MM.1S (cell line): Measurements from ENCODE around the gene PLEKHJ1.

Experiments used
- DNase-seq: peaks from one replicate; pipeline ENCODE4 v3.0.0-alpha.2; 2015
- H2AFZ ChIP-seq: fragments of 300-600 bp; sonication (generic); 2 replicates; pipeline ENCODE4 v1.6.0; 2016; ENCODE audit warnings: antibody characterized with exemption, low read length
- H3F3A ChIP-seq: fragments of 300-600 bp; sonication (generic); 2 replicates; pipeline ENCODE4 v1.6.1; 2016; ENCODE audit warnings: mild to moderate bottlenecking, antibody characterized with exemption, low read length, moderate library complexity, mixed read lengths; ENCODE audit not compliant: insufficient read depth
- H3K27ac ChIP-seq: fragments of 300-600 bp; sonication (generic); 2 replicates; pipeline ENCODE4 v1.5.1; 2016; ENCODE audit warnings: mild to moderate bottlenecking, low read length
- H3K27me3 ChIP-seq: fragments of 300-600 bp; sonication (generic); replicated peaks from 2 replicates; pipeline ENCODE4 v1.6.0; 2016; ENCODE audit warnings: low read length; ENCODE audit not compliant: insufficient read depth
- H3K36me3 ChIP-seq: fragments of 300-600 bp; sonication (generic); replicated peaks from 2 replicates; pipeline ENCODE4 v1.6.1; 2016; ENCODE audit warnings: mild to moderate bottlenecking, low read length, mixed read lengths; ENCODE audit not compliant: insufficient read depth
- H3K4me1 ChIP-seq: fragments of 300-600 bp; sonication (generic); 2 replicates; pipeline ENCODE4 v1.6.1; 2016; ENCODE audit warnings: low read length, mixed read lengths
- H3K4me2 ChIP-seq: fragments of 300-600 bp; sonication (generic); 2 replicates; pipeline ENCODE4 v1.6.0; 2016; ENCODE audit warnings: low read depth, low read length
- H3K4me3 ChIP-seq: fragments of 300-600 bp; sonication (generic); 2 replicates; pipeline ENCODE4 v1.5.1; 2016; ENCODE audit warnings: low read length, mixed read lengths
- H3K79me2 ChIP-seq: fragments of 300-600 bp; sonication (generic); 2 replicates; pipeline ENCODE4 v1.6.1; 2016; ENCODE audit warnings: mixed run types, low read length, mixed read lengths
- H3K9ac ChIP-seq: fragments of 300-600 bp; sonication (generic); 2 replicates; pipeline ENCODE4 v1.6.1; 2016; ENCODE audit warnings: low read length, mixed read lengths
- H3K9me2 ChIP-seq: fragments of 300-600 bp; sonication (generic); replicated peaks from 2 replicates; pipeline ENCODE4 v1.6.1; 2016; ENCODE audit warnings: mild to moderate bottlenecking, low read length, mixed read lengths; ENCODE audit not compliant: insufficient read depth
- H3K9me3 ChIP-seq: fragments of 300-600 bp; sonication (generic); replicated peaks from 2 replicates; pipeline ENCODE4 v1.6.1; 2016; ENCODE audit warnings: mild to moderate bottlenecking, low read length, mixed read lengths; ENCODE audit not compliant: insufficient read depth
- H4K20me1 ChIP-seq: fragments of 300-600 bp; sonication (generic); 2 replicates; pipeline ENCODE4 v1.6.1; 2016; ENCODE audit warnings: mild to moderate bottlenecking, low read length, moderate library complexity, mixed read lengths; ENCODE audit not compliant: insufficient read depth
- EZH2 ChIP-seq: fragments of 300-600 bp; sonication (generic); optimal IDR thresholded peaks from 2 replicates; pipeline ENCODE3; 2017; ENCODE audit warnings: low read depth, mild to moderate bottlenecking, antibody characterized with exemption, low read length, mixed read lengths
- EZH2phosphoT487 ChIP-seq: fragments of 300-600 bp; sonication (generic); IDR thresholded peaks from 2 replicates; pipeline ENCODE4 v1.6.1; 2018; ENCODE audit warnings: antibody characterized with exemption, low read length
- TF ChIP-seq, protein P1 (sequence below): fragments of 300-600 bp; sonication (generic); IDR thresholded peaks from 2 replicates; pipeline ENCODE4 v1.5.1; 2016; ENCODE audit warnings: antibody characterized with exemption, low read length, mixed read lengths

The PLEKHJ1 gene

DNA sequence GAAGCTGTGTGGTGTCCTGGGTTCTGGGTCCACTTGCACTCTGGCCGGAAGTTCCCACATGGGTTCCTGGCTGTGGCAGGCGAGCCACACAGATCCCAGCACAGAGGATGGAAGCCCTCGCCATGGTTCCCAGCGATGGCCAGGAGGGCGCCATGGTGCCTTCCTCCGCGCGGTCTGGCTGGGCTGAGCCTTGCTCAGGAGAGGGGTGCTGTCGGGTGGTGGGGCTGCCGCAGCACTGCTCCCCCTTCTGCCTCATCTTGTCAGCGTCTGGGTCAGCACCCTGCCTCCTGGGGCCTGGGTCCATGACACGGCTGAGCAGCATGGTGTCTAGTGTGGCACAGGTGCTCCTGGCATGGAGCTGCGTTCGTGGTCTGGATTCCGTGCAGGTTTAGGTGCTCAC, 38.9 kb downstream of the PLEKHJ1 start:
- Histone ChIP-seq H3K4me1 (no peaks in the 10 kb centered on the region), H3K79me2 (peaks cover 95% of the 10 kb centered on the region), H3K27ac (no peak overlapping the region), H4K20me1 (peaks cover 26% of the 10 kb centered on the region), H3K9me2 (no peaks in the 10 kb centered on the region), H3K36me3 (peaks cover 4% of the 10 kb centered on the region; the same call in 1 of the 2 replicates), H3F3A (no peaks in the 10 kb centered on the region), H3K9me3 (no peaks in the 10 kb centered on the region), H3K9ac (no peak overlapping the region), H3K27me3 (no peaks in the 10 kb centered on the region), H3K4me3 (no peak overlapping the region), H2AFZ (no peak overlapping the region), H3K4me2 (no peak overlapping the region)
- no peak for DNase-seq
- TF ChIP-seq EZH2phosphoT487: no peak
- TF ChIP-seq, protein P1, sequence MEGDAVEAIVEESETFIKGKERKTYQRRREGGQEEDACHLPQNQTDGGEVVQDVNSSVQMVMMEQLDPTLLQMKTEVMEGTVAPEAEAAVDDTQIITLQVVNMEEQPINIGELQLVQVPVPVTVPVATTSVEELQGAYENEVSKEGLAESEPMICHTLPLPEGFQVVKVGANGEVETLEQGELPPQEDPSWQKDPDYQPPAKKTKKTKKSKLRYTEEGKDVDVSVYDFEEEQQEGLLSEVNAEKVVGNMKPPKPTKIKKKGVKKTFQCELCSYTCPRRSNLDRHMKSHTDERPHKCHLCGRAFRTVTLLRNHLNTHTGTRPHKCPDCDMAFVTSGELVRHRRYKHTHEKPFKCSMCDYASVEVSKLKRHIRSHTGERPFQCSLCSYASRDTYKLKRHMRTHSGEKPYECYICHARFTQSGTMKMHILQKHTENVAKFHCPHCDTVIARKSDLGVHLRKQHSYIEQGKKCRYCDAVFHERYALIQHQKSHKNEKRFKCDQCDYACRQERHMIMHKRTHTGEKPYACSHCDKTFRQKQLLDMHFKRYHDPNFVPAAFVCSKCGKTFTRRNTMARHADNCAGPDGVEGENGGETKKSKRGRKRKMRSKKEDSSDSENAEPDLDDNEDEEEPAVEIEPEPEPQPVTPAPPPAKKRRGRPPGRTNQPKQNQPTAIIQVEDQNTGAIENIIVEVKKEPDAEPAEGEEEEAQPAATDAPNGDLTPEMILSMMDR: no peak
- no peak for TF ChIP-seq EZH2

GRCh38 chr19:2195914-2196313, 40.2 kb downstream of the PLEKHJ1 start:
- no peaks in the 10 kb centered on the region for H3K4me1 ChIP-seq
- TF ChIP-seq, protein P1: no peak
- TF ChIP-seq EZH2phosphoT487 (no peak), EZH2 (no peak)
- H2AFZ ChIP-seq: no peak overlapping the region
- H4K20me1 ChIP-seq: peaks cover 26% of the 10 kb centered on the region
- no peaks in the 10 kb centered on the region for H3F3A ChIP-seq
- H3K9me3 ChIP-seq: no peaks in the 10 kb centered on the region
- no peak for DNase-seq
- H3K79me2 ChIP-seq: peaks cover 96% of the 10 kb centered on the region
- H3K9me2 ChIP-seq: no peaks in the 10 kb centered on the region
- H3K4me3 ChIP-seq: no peak overlapping the region
- H3K9ac ChIP-seq: no peak overlapping the region
- H3K27me3 ChIP-seq: no peaks in the 10 kb centered on the region
- peaks cover 13% of the 10 kb centered on the region for H3K36me3 ChIP-seq
- H3K4me2 ChIP-seq: no peak overlapping the region
- H3K27ac ChIP-seq: no peak overlapping the region

GRCh38 chr19:2195361-2195760, 40.8 kb downstream of the PLEKHJ1 start:
- TF ChIP-seq, protein P1: no peak
- no peaks in the 10 kb centered on the region for H3K9me2 ChIP-seq
- no peak overlapping the region for H3K4me2 ChIP-seq
- no peak overlapping the region for H3K4me3 ChIP-seq
- H4K20me1 ChIP-seq: peaks cover 29% of the 10 kb centered on the region
- H3K27me3 ChIP-seq: no peaks in the 10 kb centered on the region
- no peak overlapping the region for H3K27ac ChIP-seq
- no peaks in the 10 kb centered on the region for H3K4me1 ChIP-seq
- H2AFZ ChIP-seq: no peak overlapping the region
- no peak for DNase-seq
- no peaks in the 10 kb centered on the region; the same call in 1 of the 2 replicates for H3F3A ChIP-seq
- peaks cover 17% of the 10 kb centered on the region for H3K36me3 ChIP-seq
- no peak overlapping the region for H3K9ac ChIP-seq
- H3K9me3 ChIP-seq: no peaks in the 10 kb centered on the region
- H3K79me2 ChIP-seq: peaks cover 98% of the 10 kb centered on the region
